HepG2 (cell line): ENCODE measurements around the gene CCDC102B. TPM values are rescaled to one million over a fixed set of nuclear protein-coding genes. Genes with fewer than 3 reads are reported as not detected.

Experiments
- ATAD3A ChIP-seq: sonication (generic); formaldehyde crosslinking; IDR thresholded peaks from 2 replicates; pipeline ENCODE4 v1.4.0; 2020; ENCODE audit warnings: missing genetic modification reagents
- BCL6 ChIP-seq: IDR thresholded peaks from 2 replicates; pipeline ENCODE4 v1.6.1; 2016; ENCODE audit warnings: missing genetic modification reagents, missing compliant biosample characterization
- CBX5 ChIP-seq: sonication (generic); formaldehyde crosslinking; IDR thresholded peaks from 2 replicates; pipeline ENCODE4 v1.4.0; 2020; ENCODE audit warnings: missing genetic modification reagents, borderline replicate concordance
- FOXA3 ChIP-seq: IDR thresholded peaks from 2 replicates; pipeline ENCODE4 v1.6.1; 2016; ENCODE audit warnings: missing genetic modification reagents, missing compliant biosample characterization
- GMEB1 ChIP-seq: sonication (generic); formaldehyde crosslinking; IDR thresholded peaks from 2 replicates; pipeline ENCODE4 v1.5.1; 2020; ENCODE audit warnings: missing genetic modification reagents, mild to moderate bottlenecking, borderline replicate concordance
- HMG20B ChIP-seq: conservative IDR thresholded peaks from 2 replicates; pipeline ENCODE4 v1.6.1; 2016; ENCODE audit warnings: missing genetic modification reagents, missing compliant biosample characterization
- KAT2B ChIP-seq: fragments of 150-350 bp; IDR thresholded peaks from 2 replicates; pipeline ENCODE4 v1.6.1; 2014; ENCODE audit warnings: low read depth, low read length, borderline replicate concordance
- KIAA2018 ChIP-seq: sonication (generic); formaldehyde crosslinking; IDR thresholded peaks from 2 replicates; pipeline ENCODE4 v1.5.0; 2020; ENCODE audit warnings: mild to moderate bottlenecking, missing genetic modification reagents, borderline replicate concordance
- MEIS2 ChIP-seq: sonication (generic); formaldehyde crosslinking; IDR thresholded peaks from 2 replicates; pipeline ENCODE4 v1.9.0; 2021; ENCODE audit warnings: mild to moderate bottlenecking, missing genetic modification reagents
- NR2F1 ChIP-seq, 2 experiments: fragments of 450-650 bp in 1 of 2; formaldehyde crosslinking in 1 of 2; IDR thresholded peaks; 2 replicates each; pipeline versions ENCODE4 v1.5.0 to v1.6.1; 2016 to 2020; ENCODE audit warnings: mild to moderate bottlenecking in 1 of 2, missing compliant biosample characterization in 1 of 2, missing genetic modification reagents in 1 of 2, moderate library complexity in 1 of 2
- PAXIP1 ChIP-seq: sonication (generic); formaldehyde crosslinking; conservative IDR thresholded peaks from 2 replicates; pipeline ENCODE4 v1.4.0; 2020; ENCODE audit warnings: mild to moderate bottlenecking, missing genetic modification reagents, moderate library complexity
- ZNF296 ChIP-seq: sonication (generic); formaldehyde crosslinking; conservative IDR thresholded peaks from 2 replicates; pipeline ENCODE4 v1.5.0; 2020; ENCODE audit warnings: mild to moderate bottlenecking, missing genetic modification reagents
- ZNF441 ChIP-seq: sonication (generic); formaldehyde crosslinking; IDR thresholded peaks from 2 replicates; pipeline ENCODE4 v1.7.0; 2021; ENCODE audit warnings: missing genetic modification reagents, borderline replicate concordance
- ZNF552 ChIP-seq: sonication (generic); formaldehyde crosslinking; IDR thresholded peaks from 2 replicates; pipeline ENCODE4 v1.9.0; 2022; ENCODE audit warnings: missing genetic modification reagents, mild to moderate bottlenecking, borderline replicate concordance
- ZNF577 ChIP-seq: sonication (generic); formaldehyde crosslinking; IDR thresholded peaks from 2 replicates; pipeline ENCODE4 v1.4.0; 2020; ENCODE audit warnings: mild to moderate bottlenecking, low read depth, missing genetic modification reagents, borderline replicate concordance
- ZNF781 ChIP-seq: sonication (generic); formaldehyde crosslinking; IDR thresholded peaks from 2 replicates; pipeline ENCODE4 v1.5.1; 2020; ENCODE audit warnings: borderline replicate concordance, mild to moderate bottlenecking, missing genetic modification reagents; ENCODE audit errors: not compliant biosample characterization
- ZSCAN29 ChIP-seq: sonication (generic); formaldehyde crosslinking; conservative IDR thresholded peaks from 2 replicates; pipeline ENCODE4 v1.4.0; 2020; ENCODE audit warnings: mild to moderate bottlenecking, missing genetic modification reagents
- polyA plus RNA-seq, 8 experiments: library from polyadenylated mRNA; depleted of rRNA in 3 of 8; stranded (reverse) in 7 of 8; unstranded in 1 of 8; fragments of >200 nt; fragmentation: Illumina TruSeq in 4 of 8; extraction: Trizol in 4 of 8; gene quantifications; 2 replicates each; pipeline versions ENCODE4 v1.2.1 to v1.2.3, GENCODE V29; 2011 to 2016; ENCODE audit warnings: low read depth in 4 of 8, missing spikeins in 1 of 8, mixed read lengths in 1 of 8; ENCODE audit not compliant: insufficient read depth in 1 of 8
- total RNA-seq, 5 experiments: library from RNA; depleted of rRNA; stranded (reverse); fragments of >200 nt; fragmentation: Illumina TruSeq; extraction: Trizol; gene quantifications; 2 replicates each; pipeline ENCODE4 v1.2.3, GENCODE V29; 2016; ENCODE audit warnings: low read depth in 1 of 5

The CCDC102B gene
- total and polyA plus RNA-seq, 2 of the 13 experiments (the other 11 are each of a cell fraction or from before 2014, with no cell fraction given), result 2.3 to 3.7 TPM

- TF ChIP-seq NR2F1 (CRISPR knock-in tag; IDR thresholded peaks at IDR 0.05), result peak; percentile 33 to 56; a peak in 2 of 4 replicates
- TF ChIP-seq KIAA2018 (CRISPR knock-in tag), result no peak
- no peak for TF ChIP-seq ZNF781
- no peak for TF ChIP-seq MEIS2 (CRISPR knock-in tag)
- TF ChIP-seq GMEB1 (CRISPR knock-in tag), result no peak; the same call in 1 of the 2 replicates
- no peak for TF ChIP-seq ZSCAN29 (CRISPR knock-in tag)
- TF ChIP-seq KAT2B, result peak; percentile 93
- no peak for TF ChIP-seq HMG20B (CRISPR knock-in tag)
- peak; percentile 94 for TF ChIP-seq FOXA3
- no peak for TF ChIP-seq ZNF577 (CRISPR knock-in tag)
- no peak for TF ChIP-seq CBX5
- no peak for TF ChIP-seq ATAD3A (CRISPR knock-in tag)
- TF ChIP-seq ZNF552 (CRISPR knock-in tag), result no peak; the same call in 1 of the 2 replicates
- TF ChIP-seq ZNF441 (CRISPR knock-in tag), result no peak
- no peak for TF ChIP-seq ZNF296 (CRISPR knock-in tag)
- peak; percentile 90 for TF ChIP-seq BCL6 (CRISPR knock-in tag)
- TF ChIP-seq PAXIP1 (CRISPR knock-in tag), result peak; percentile 97
These were observed 89.5 kb downstream of the CCDC102B start (continued) for GRCh38 chr18:68887410-68887809.
